AG04450 (cell line): ENCODE results near the gene TMEM62. TPM values are rescaled to one million over a fixed set of nuclear protein-coding genes. Genes with fewer than 3 reads are reported as not detected.
A peak's percentile ranks its signal among the peaks of the same experiment; 100 is the strongest.
"Not testable (repeated sequence)": the region's sequence is repeated elsewhere in the genome, so short reads cannot be mapped to it uniquely, and the experiment has no call there.

Source experiments
- CTCF ChIA-PET: fragments of 300-600, 350-600 bp; formaldehyde crosslinking; extraction: SDS; loops from one replicate; lab custom pipeline; 2022; ENCODE audit warnings: antibody characterized with exemption, inconsistent platforms; lab: Charles Lee
- POLR2A ChIA-PET: fragments of 350-600 bp; formaldehyde crosslinking; extraction: SDS; loops from one replicate; lab custom pipeline; 2021; ENCODE audit warnings: antibody characterized with exemption, inconsistent platforms; lab: Yijun Ruan, JAX
- DNase-seq: peaks from one replicate; pipeline ENCODE4 v3.0.0-alpha.2; 2011; ENCODE audit warnings: low read depth, low spot score
- H3K27ac ChIP-seq: one replicate; pipeline ENCODE4 v1.5.1; 2012; ENCODE audit warnings: low read depth, low read length, control low read depth
- H3K27me3 ChIP-seq: one replicate; pipeline ENCODE4 v1.6.0; 2012; ENCODE audit warnings: low read length; ENCODE audit not compliant: control insufficient read depth, insufficient read depth
- H3K4me3 ChIP-seq: 2 replicates; pipeline ENCODE4 v1.5.1; 2011; ENCODE audit warnings: mild to moderate bottlenecking, low read depth, low read length, control low read depth
- H3K9me3 ChIP-seq: 2 replicates; pipeline ENCODE4 v1.5.1; 2012; ENCODE audit warnings: low read length; ENCODE audit not compliant: control insufficient read depth, insufficient read depth
- CTCF ChIP-seq: IDR thresholded peaks from 2 replicates; pipeline ENCODE4 v1.5.1; 2011; ENCODE audit warnings: low read depth, low read length, control low read depth, inconsistent platforms
- polyA plus RNA-seq: library from polyadenylated mRNA; depleted of rRNA; stranded (reverse); fragments of >200 nt; gene quantifications from 2 replicates; pipeline ENCODE4 v1.2.3, GENCODE V29; 2011

Gene TMEM62
- polyA plus RNA-seq, 1 experiment, result 4.3 TPM

- TF ChIP-seq CTCF, result no peak
- peak; percentile 78 for DNase-seq
- Histone ChIP-seq H3K9me3 (no peaks in the 10 kb centered on the region; the same call in 1 of the 2 replicates), H3K4me3 (no peak overlapping the region), H3K27ac (peak overlapping the region; percentile 72), H3K27me3 (no peaks in the 10 kb centered on the region)
- POLR2A ChIA-PET, result interaction anchor here (0.7 kb wide), 1 partner anchor 132 kb away, joined by 3 read pairs; no protein-coding TSS in a partner anchor
- CTCF ChIA-PET, result interaction anchor here (1.0 to 1.4 kb wide), 3 partner anchors 36 to 137 kb away, joined by 3 to 5 read pairs (median 3); no protein-coding TSS in a partner anchor
Observed at GRCh38 chr15:43150191-43150929, 17.0 kb downstream of the TMEM62 start.

DNA sequence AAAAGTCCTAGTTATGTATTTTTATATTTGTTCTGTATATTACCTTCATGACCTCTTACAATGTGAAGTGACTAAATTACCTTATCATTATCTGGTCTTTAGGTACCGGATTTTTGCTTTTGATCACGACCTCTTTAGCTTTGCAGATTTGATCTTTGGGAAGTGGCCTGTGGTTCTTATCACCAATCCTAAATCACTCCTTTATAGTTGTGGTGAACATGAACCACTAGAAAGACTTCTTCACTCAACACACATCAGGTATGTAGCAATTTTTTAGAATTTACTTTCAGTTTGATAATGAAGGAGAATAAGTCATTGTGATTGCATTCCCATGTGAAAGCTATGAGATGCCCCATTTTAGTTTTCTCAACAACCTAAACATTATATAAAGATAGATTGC, 18.3 kb downstream of the TMEM62 start:
- Histone ChIP-seq H3K4me3 (no peak overlapping the region), H3K9me3 (no peaks in the 10 kb centered on the region; the same call in 1 of the 2 replicates), H3K27ac (no peak overlapping the region), H3K27me3 (no peaks in the 10 kb centered on the region)
- CTCF ChIA-PET, result interaction anchor here (1.4 kb wide), 1 partner anchor 134 kb away, joined by 4 read pairs; no protein-coding TSS in a partner anchor
- POLR2A ChIA-PET, result no interaction called here
- no peak for DNase-seq
- TF ChIP-seq CTCF, result no peak

- TF ChIP-seq CTCF, result no peak
- POLR2A ChIA-PET, result no interaction called here
- no peak overlapping the region for H3K27ac ChIP-seq
- CTCF ChIA-PET, result no interaction called here
- no peak overlapping the region for H3K4me3 ChIP-seq
- no peaks in the 10 kb centered on the region; the same call in 1 of the 2 replicates for H3K9me3 ChIP-seq
- DNase-seq, result no peak
- no peaks in the 10 kb centered on the region for H3K27me3 ChIP-seq
Observed at GRCh38 chr15:43153269-43153668, 19.9 kb downstream of the TMEM62 start.

- ChIA-PET CTCF (no interaction called here), POLR2A (no interaction called here)
- Histone ChIP-seq H3K9me3 (peaks cover 2% of the 10 kb centered on the region; the same call in 1 of the 2 replicates), H3K27ac (no peak overlapping the region), H3K4me3 (no peak overlapping the region), H3K27me3 (no peaks in the 10 kb centered on the region)
- no peak for TF ChIP-seq CTCF
- DNase-seq, result no peak
Observed at GRCh38 chr15:43165801-43166325, 32.5 kb downstream of the TMEM62 start.

- H3K9me3 ChIP-seq, H3K27ac ChIP-seq, H3K27me3 ChIP-seq, H3K4me3 ChIP-seq, CTCF ChIA-PET, DNase-seq, POLR2A ChIA-PET: not testable (repeated sequence)
Observed at GRCh38 chr15:43167261-43167660, 33.9 kb downstream of the TMEM62 start.
